GM18870 (cell line): Measurements from ENCODE around the gene ELOB.
"Not testable (repeated sequence)": the region's sequence is repeated elsewhere in the genome, so short reads cannot be mapped to it uniquely, and the experiment has no call there.

Experiments
- ATAC-seq: cut with Tn5 transposase; IDR thresholded peaks from one replicate; pipeline ENCODE4 v1.9.1; 2021; ENCODE audit warnings: moderate library complexity; ENCODE audit not compliant: unreplicated experiment

ELOB gene

GRCh38 chr16:2724816-2725348, 52.2 kb downstream of the ELOB start:
- no peak for ATAC-seq

GRCh38 chr16:2724088-2724676, 52.9 kb downstream of the ELOB start:
- no peak for ATAC-seq

DNA sequence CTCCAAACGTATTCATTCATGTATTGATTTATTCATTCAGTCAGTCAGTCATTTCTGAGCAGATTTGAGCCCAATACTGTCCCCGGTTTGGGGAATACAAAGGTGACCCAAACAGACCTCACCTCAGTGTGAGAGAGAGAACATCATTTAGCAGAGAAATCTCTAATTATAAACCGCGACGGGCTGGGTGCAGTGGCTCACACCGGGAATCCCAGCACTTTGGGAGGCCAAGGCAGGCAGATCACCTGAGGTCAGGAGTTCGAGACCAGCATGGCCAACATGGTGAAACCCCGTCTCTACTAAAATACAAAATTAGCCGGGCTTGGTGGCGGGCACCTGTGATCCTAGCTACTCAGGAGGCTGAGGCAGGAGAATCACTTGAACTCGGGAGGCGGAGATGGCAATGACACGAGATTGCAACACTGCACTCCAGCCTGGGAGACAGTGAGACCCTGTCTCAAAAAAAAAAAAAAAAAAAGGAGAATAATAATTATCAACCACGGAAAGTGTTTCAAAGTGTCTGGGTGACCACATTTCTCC, 55.4 kb downstream of the ELOB start:
- not testable (repeated sequence) for ATAC-seq
